ENCODE measurements around the gene RGS19. TPM values are rescaled to one million over a fixed set of nuclear protein-coding genes. Genes with fewer than 3 reads are reported as not detected.
"Not testable (repeated sequence)": the region's sequence is repeated elsewhere in the genome, so short reads cannot be mapped to it uniquely, and the experiment has no call there.

RGS19 gene
- 32.6 and 40.3 TPM in 2 replicates for total RNA-seq

GRCh38 chr20:64079273-64080012 is at the start of gene RGS19:
Gene RGS19 (minus strand): TSS chr20:64079518. CDS start chr20:64076886, 2,632 bp downstream.
- DNase-seq (ENCODE audit: extremely low read depth, low read depth, low spot score) = no peak

GRCh38 chr20:64123517-64123916 is 44.2 kb upstream of the RGS19 start:
- not testable (repeated sequence) for DNase-seq (ENCODE audit: extremely low read depth, low read depth, low spot score)

- not testable (repeated sequence) for DNase-seq (ENCODE audit: extremely low read depth, low read depth, low spot score)
These were observed 43.6 kb upstream of the RGS19 start for GRCh38 chr20:64122927-64123326.

- DNase-seq (ENCODE audit: extremely low read depth, low read depth, low spot score) = no peak
These were observed 42.3 kb upstream of the RGS19 start for GRCh38 chr20:64121586-64121985.

- DNase-seq (ENCODE audit: extremely low read depth, low read depth, low spot score) = no peak
These were observed 40.5 kb upstream of the RGS19 start for GRCh38 chr20:64119681-64120341.

GRCh38 chr20:64119301-64119680 is 40.0 kb upstream of the RGS19 start:
- DNase-seq (ENCODE audit: extremely low read depth, low read depth, low spot score) = no peak

GRCh38 chr20:64117432-64117777 is 38.1 kb upstream of the RGS19 start:
- not testable (repeated sequence) for DNase-seq (ENCODE audit: extremely low read depth, low read depth, low spot score)

- DNase-seq (ENCODE audit: extremely low read depth, low read depth, low spot score) = no peak
These were observed 37.5 kb upstream of the RGS19 start for GRCh38 chr20:64116541-64117431.

- DNase-seq (ENCODE audit: extremely low read depth, low read depth, low spot score) = no peak
These were observed 36.7 kb upstream of the RGS19 start for GRCh38 chr20:64116016-64116415.

GRCh38 chr20:64115171-64115911 is 36.0 kb upstream of the RGS19 start:
- DNase-seq (ENCODE audit: extremely low read depth, low read depth, low spot score) = no peak

- DNase-seq (ENCODE audit: extremely low read depth, low read depth, low spot score) = no peak
These were observed 35.1 kb upstream of the RGS19 start for GRCh38 chr20:64114356-64114971.

- no peak for DNase-seq (ENCODE audit: extremely low read depth, low read depth, low spot score)
These were observed 34.6 kb upstream of the RGS19 start for GRCh38 chr20:64113796-64114355.

- no peak for DNase-seq (ENCODE audit: extremely low read depth, low read depth, low spot score)
These were observed 34.1 kb upstream of the RGS19 start for GRCh38 chr20:64113444-64113775.

GRCh38 chr20:64112691-64113443 is 33.5 kb upstream of the RGS19 start:
- DNase-seq (ENCODE audit: extremely low read depth, low read depth, low spot score) = no peak

GRCh38 chr20:64111841-64112641 is 32.7 kb upstream of the RGS19 start:
- no peak for DNase-seq (ENCODE audit: extremely low read depth, low read depth, low spot score)

GRCh38 chr20:64110411-64111068 is 31.2 kb upstream of the RGS19 start:
- DNase-seq (ENCODE audit: extremely low read depth, low read depth, low spot score) = no peak

GRCh38 chr20:64109831-64110391 is 30.6 kb upstream of the RGS19 start:
- no peak for DNase-seq (ENCODE audit: extremely low read depth, low read depth, low spot score)

All from glomerular endothelial cell (primary cell).